IMR-90 (cell line): ENCODE results near the gene SEMA6A. TPM values are rescaled to one million over a fixed set of nuclear protein-coding genes. Genes with fewer than 3 reads are reported as not detected.

ENCODE experiments used
- ATAC-seq: fragments of 200-7000 bp; cut with Tn5 transposase; 2 replicates; pipeline ENCODE4 v1.9.1; 2020; ENCODE audit warnings: low read depth, mild to moderate bottlenecking, moderate library complexity
- BruUV-seq: library from RNA; stranded (reverse); fragments of 400-500 nt; replicated peaks from 2 replicates; lab custom pipeline; 2021; lab: Mats Ljungman, UMichigan
- CTCF ChIA-PET: fragments of 300-600 bp; formaldehyde crosslinking; extraction: SDS; loops from one replicate; lab custom pipeline; 2021; ENCODE audit warnings: antibody characterized with exemption; lab: Yijun Ruan, JAX
- POLR2A ChIA-PET: fragments of 300-600 bp; sonication (Branson Sonifier 250); formaldehyde crosslinking; loops from one replicate; lab custom pipeline; 2022; ENCODE audit warnings: antibody characterized with exemption; ENCODE audit not compliant: unreplicated experiment; lab: Charles Lee
- DNase-seq: peaks from one replicate; pipeline ENCODE4 v3.0.0; 2013
- H2AFZ ChIP-seq: replicated peaks from 2 replicates; pipeline ENCODE3; 2013; ENCODE audit warnings: low read length, mild to moderate bottlenecking; ENCODE audit not compliant: poor library complexity
- H2AK5ac ChIP-seq: 2 replicates; pipeline ENCODE4 v1.6.1; 2013; ENCODE audit warnings: low read depth, low read length, inconsistent platforms
- H2AK9ac ChIP-seq: replicated peaks from 2 replicates; pipeline ENCODE3; 2013; ENCODE audit warnings: mild to moderate bottlenecking, low read depth, low read length, moderate library complexity; ENCODE audit not compliant: poor library complexity
- H2BK120ac ChIP-seq: 2 replicates; pipeline ENCODE4 v1.6.1; 2013; ENCODE audit warnings: low read depth, low read length, inconsistent platforms
- H2BK15ac ChIP-seq: 3 replicates; pipeline ENCODE4 v1.6.1; 2013; ENCODE audit warnings: low read depth, low read length, inconsistent platforms
- H2BK20ac ChIP-seq: 2 replicates; pipeline ENCODE4 v1.6.1; 2013; ENCODE audit warnings: low read depth, mild to moderate bottlenecking, inconsistent platforms, low read length, moderate library complexity
- H2BK5ac ChIP-seq: 2 replicates; pipeline ENCODE4 v1.6.1; 2013; ENCODE audit warnings: mild to moderate bottlenecking, low read depth, low read length, inconsistent platforms; ENCODE audit not compliant: poor library complexity, severe bottlenecking
- H3K14ac ChIP-seq: replicated peaks from 2 replicates; pipeline ENCODE4 v1.6.1; 2013; ENCODE audit warnings: low read depth, low read length, inconsistent platforms
- H3K18ac ChIP-seq: 2 replicates; pipeline ENCODE4 v1.6.1; 2013; ENCODE audit warnings: low read depth, low read length, control low read depth
- H3K23ac ChIP-seq: 2 replicates; pipeline ENCODE4 v1.6.1; 2013; ENCODE audit warnings: low read depth, low read length, inconsistent platforms
- H3K27ac ChIP-seq: 2 replicates; pipeline ENCODE4 v1.5.1; 2013; ENCODE audit warnings: mild to moderate bottlenecking, control low read depth, low read length; ENCODE audit not compliant: insufficient read depth
- H3K27me3 ChIP-seq: 2 replicates; pipeline ENCODE4 v1.6.1; 2013; ENCODE audit warnings: low read length; ENCODE audit not compliant: control insufficient read depth, insufficient read depth
- H3K36me3 ChIP-seq: 2 replicates; pipeline ENCODE4 v1.6.1; 2013; ENCODE audit warnings: low read length, mixed read lengths; ENCODE audit not compliant: control insufficient read depth, insufficient read depth
- H3K4ac ChIP-seq: 2 replicates; pipeline ENCODE4 v1.6.1; 2013; ENCODE audit warnings: low read depth, low read length, inconsistent platforms
- H3K4me1 ChIP-seq: 2 replicates; pipeline ENCODE4 v1.6.1; 2013; ENCODE audit warnings: low read length, mixed read lengths; ENCODE audit not compliant: control insufficient read depth, insufficient read depth
- H3K4me2 ChIP-seq: 2 replicates; pipeline ENCODE4 v1.6.1; 2013; ENCODE audit warnings: low read depth, mild to moderate bottlenecking, control low read depth, low read length, moderate library complexity
- H3K4me3 ChIP-seq: 2 replicates; pipeline ENCODE4 v1.5.1; 2013; ENCODE audit warnings: low read depth, mild to moderate bottlenecking, control low read depth, low read length, moderate library complexity; ENCODE audit not compliant: insufficient read depth
- H3K56ac ChIP-seq: 2 replicates; pipeline ENCODE4 v1.6.1; 2013; ENCODE audit warnings: low read length, inconsistent platforms; ENCODE audit not compliant: insufficient read depth; ENCODE audit errors: extremely low read depth
- H3K79me1 ChIP-seq, 2 experiments: 2 replicates each; pipeline ENCODE4 v1.6.1; 2013; ENCODE audit warnings: low read length in 2 of 2, inconsistent platforms in 1 of 2, low read depth in 1 of 2
- H3K9ac ChIP-seq: 2 replicates; pipeline ENCODE4 v1.6.1; 2013; ENCODE audit warnings: low read depth, low read length, control low read depth
- H3K9me1 ChIP-seq: 2 replicates; pipeline ENCODE4 v1.6.1; 2013; ENCODE audit warnings: low read length, inconsistent platforms; ENCODE audit not compliant: insufficient read depth
- H3K9me3 ChIP-seq: 2 replicates; pipeline ENCODE4 v1.6.1; 2013; ENCODE audit warnings: low read length; ENCODE audit not compliant: control insufficient read depth, insufficient read depth
- H4K20me1 ChIP-seq: 2 replicates; pipeline ENCODE4 v1.6.1; 2013; ENCODE audit warnings: low read length, inconsistent platforms; ENCODE audit not compliant: insufficient read depth
- H4K5ac ChIP-seq: 2 replicates; pipeline ENCODE4 v1.6.1; 2013; ENCODE audit warnings: mild to moderate bottlenecking, low read depth, low read length, control low read depth
- H4K8ac ChIP-seq, 2 experiments: 2 replicates each; pipeline ENCODE4 v1.6.1; 2013; ENCODE audit warnings: low read depth in 2 of 2, low read length in 2 of 2, control low read depth in 1 of 2, inconsistent platforms in 1 of 2
- H4K91ac ChIP-seq: 2 replicates; pipeline ENCODE4 v1.6.1; 2013; ENCODE audit warnings: low read depth, low read length, inconsistent platforms; ENCODE audit not compliant: insufficient read depth
- BHLHE40 ChIP-seq: fragments of 150-350 bp; IDR thresholded peaks from 2 replicates; pipeline ENCODE4 v1.6.1; 2016; ENCODE audit warnings: mild to moderate bottlenecking, low read depth, low read length
- CEBPB ChIP-seq: IDR thresholded peaks from 2 replicates; pipeline ENCODE4 v1.6.1; 2012; ENCODE audit warnings: low read depth, low read length, improper control_type of control experiment
- CHD1 ChIP-seq: IDR thresholded peaks from 2 replicates; pipeline ENCODE4 v1.6.1; 2012; ENCODE audit warnings: low read depth, low read length, improper control_type of control experiment
- FOS ChIP-seq: fragments of 150-350 bp; IDR thresholded peaks from 2 replicates; pipeline ENCODE4 v1.6.1; 2016; ENCODE audit warnings: low read depth, low read length
- MAFK ChIP-seq: IDR thresholded peaks from 2 replicates; pipeline ENCODE4 v1.6.1; 2012; ENCODE audit warnings: low read depth, low read length, improper control_type of control experiment
- MAZ ChIP-seq: IDR thresholded peaks from 2 replicates; pipeline ENCODE4 v1.6.1; 2012; ENCODE audit warnings: low read depth, mild to moderate bottlenecking, low read length, improper control_type of control experiment, moderate library complexity, borderline replicate concordance
- MXI1 ChIP-seq: IDR thresholded peaks from 2 replicates; pipeline ENCODE4 v1.6.1; 2012; ENCODE audit warnings: low read depth, mild to moderate bottlenecking, low read length, moderate library complexity, borderline replicate concordance
- NFE2L2 ChIP-seq: fragments of 150-350 bp; IDR thresholded peaks from 2 replicates; pipeline ENCODE4 v1.6.1; 2016; ENCODE audit warnings: low read depth, mild to moderate bottlenecking, low read length
- POLR2A ChIP-seq: IDR thresholded peaks from 2 replicates; pipeline ENCODE4 v1.6.1; 2012; ENCODE audit warnings: mild to moderate bottlenecking, low read depth, low read length
- RAD21 ChIP-seq: IDR thresholded peaks from 2 replicates; pipeline ENCODE4 v1.6.1; 2012; ENCODE audit warnings: low read length, improper control_type of control experiment
- RCOR1 ChIP-seq: IDR thresholded peaks from 2 replicates; pipeline ENCODE4 v1.6.1; 2012; ENCODE audit warnings: mild to moderate bottlenecking, low read length, improper control_type of control experiment; ENCODE audit not compliant: insufficient replicate concordance
- RFX5 ChIP-seq: IDR thresholded peaks from 2 replicates; pipeline ENCODE4 v1.8.0; 2012; ENCODE audit warnings: low read depth, mild to moderate bottlenecking, low read length, moderate library complexity
- SMC3 ChIP-seq: fragments of 150-350 bp; IDR thresholded peaks from 2 replicates; pipeline ENCODE4 v1.6.1; 2016; ENCODE audit warnings: low read depth, mild to moderate bottlenecking, antibody characterized with exemption, low read length, moderate library complexity
- WGBS, 2 experiments: methylation state at CpG; one replicate each; pipeline versions ENCODE4 v1.1.5 to v1.1.7; 2013; ENCODE audit warnings: missing lambda C conversion rate in 2 of 2; ENCODE audit not compliant: insufficient read length in 1 of 2; ENCODE audit errors: extremely low coverage in 2 of 2; 5-methylcytosine and 5-hydroxymethylcytosine counted together
- dilution Hi-C: fragments of 300-500 bp; cut with HindIII; formaldehyde crosslinking; loops from one replicate; pipeline ENCODE4 v1.14.3; 2018; ENCODE audit warnings: low sequenced_read_pairs; ENCODE audit not compliant: unreplicated experiment
- in situ Hi-C: fragments of 300-500 bp; cut with MboI; formaldehyde crosslinking; loops from 3 replicates; pipeline ENCODE4 v1.14.3; 2019; ENCODE audit warnings: low sequenced_read_pairs, inconsistent platforms, mixed read lengths
- intact Hi-C: fragments of 100-400 bp; cut with micrococcal nuclease; formaldehyde crosslinking; loops from 2 replicates; pipeline ENCODE4 v1.10.0; 2022
- polyA plus RNA-seq, 3 experiments: library from polyadenylated mRNA; depleted of rRNA; stranded (reverse); fragments of >200 nt; gene quantifications; 2 replicates each; pipeline ENCODE4 v1.2.3, GENCODE V29; 2012; ENCODE audit warnings: low replicate concordance in 1 of 3
- total RNA-seq: library from RNA; depleted of rRNA; stranded (reverse); fragments of >200 nt; gene quantifications from 2 replicates; pipeline ENCODE4 v1.2.3, GENCODE V29; 2012
- TF ChIP-seq, protein P1 (sequence below): fragments of 150-350 bp; IDR thresholded peaks from 2 replicates; pipeline ENCODE4 v1.6.1; 2017; ENCODE audit warnings: mild to moderate bottlenecking, antibody characterized with exemption, low read length, low read depth
- TF ChIP-seq, protein P2 (sequence below): fragments of 150-350 bp; IDR thresholded peaks from 2 replicates; pipeline ENCODE4 v1.6.1; 2016; ENCODE audit warnings: low read depth, mild to moderate bottlenecking, low read length, moderate library complexity, borderline replicate concordance
- TF ChIP-seq, protein P3 (sequence below): conservative IDR thresholded peaks from 2 replicates; pipeline ENCODE4 v1.5.1; 2012; ENCODE audit warnings: mild to moderate bottlenecking, low read depth, low read length, improper control_type of control experiment

Gene SEMA6A
- total and polyA plus RNA-seq, 2 of the 4 experiments (the other 2 are of a cell fraction), result 0.27 to 0.36 TPM

DNA sequence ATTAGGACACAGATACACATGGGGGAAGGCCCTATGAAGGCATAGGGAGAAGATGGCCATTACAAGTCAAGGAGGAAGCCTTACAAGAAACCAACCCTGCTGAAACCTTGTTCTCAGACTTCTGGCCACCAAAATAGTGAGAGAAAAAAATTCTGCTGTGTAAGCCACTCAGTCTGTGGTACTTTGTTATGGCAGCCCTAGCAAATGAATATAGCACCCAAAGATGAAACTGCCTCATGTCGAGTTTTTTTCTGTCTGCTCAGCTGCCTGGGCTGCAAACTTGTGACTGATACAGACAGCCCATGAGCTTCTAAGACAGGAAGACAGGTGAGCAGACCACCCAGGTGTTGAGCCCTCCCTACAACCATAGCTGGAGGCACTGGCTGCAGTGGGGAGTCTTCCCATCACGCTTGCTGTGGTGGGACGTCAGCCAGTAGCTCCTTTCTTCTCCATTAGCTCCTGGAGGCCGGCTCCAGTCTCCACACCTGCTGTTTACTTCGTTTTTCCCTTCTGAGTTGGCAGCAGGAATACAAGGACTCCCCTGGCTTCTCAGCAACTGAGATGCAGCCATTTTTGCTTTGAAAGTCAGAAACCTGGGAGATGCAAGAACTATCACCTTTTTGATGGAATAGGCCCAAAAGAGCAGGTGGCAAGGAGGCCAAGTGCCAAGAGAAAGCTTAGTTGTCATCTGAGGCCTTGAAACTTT lies 164.9 kb downstream of the SEMA6A start:
- no peak overlapping the region for H2BK120ac ChIP-seq
- BruUV-seq, result no TSS peak
- H3K4me1 ChIP-seq, result no peaks in the 10 kb centered on the region
- no peak overlapping the region for H3K14ac ChIP-seq
- H2BK15ac ChIP-seq, result no peak overlapping the region
- H3K79me1 ChIP-seq, result no peaks in the 10 kb centered on the region
- H3K9ac ChIP-seq, result no peak overlapping the region
- in situ Hi-C loops, result no loop called here
- no peaks in the 10 kb centered on the region for H3K9me3 ChIP-seq
- H3K9me1 ChIP-seq, result no peaks in the 10 kb centered on the region
- TF ChIP-seq CHD1, result no peak
- no peak for TF ChIP-seq RFX5
- no peak for TF ChIP-seq MAFK
- TF ChIP-seq RAD21, result no peak
- TF ChIP-seq, protein P1, sequence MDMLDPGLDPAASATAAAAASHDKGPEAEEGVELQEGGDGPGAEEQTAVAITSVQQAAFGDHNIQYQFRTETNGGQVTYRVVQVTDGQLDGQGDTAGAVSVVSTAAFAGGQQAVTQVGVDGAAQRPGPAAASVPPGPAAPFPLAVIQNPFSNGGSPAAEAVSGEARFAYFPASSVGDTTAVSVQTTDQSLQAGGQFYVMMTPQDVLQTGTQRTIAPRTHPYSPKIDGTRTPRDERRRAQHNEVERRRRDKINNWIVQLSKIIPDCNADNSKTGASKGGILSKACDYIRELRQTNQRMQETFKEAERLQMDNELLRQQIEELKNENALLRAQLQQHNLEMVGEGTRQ, result no peak
- TF ChIP-seq, protein P2, sequence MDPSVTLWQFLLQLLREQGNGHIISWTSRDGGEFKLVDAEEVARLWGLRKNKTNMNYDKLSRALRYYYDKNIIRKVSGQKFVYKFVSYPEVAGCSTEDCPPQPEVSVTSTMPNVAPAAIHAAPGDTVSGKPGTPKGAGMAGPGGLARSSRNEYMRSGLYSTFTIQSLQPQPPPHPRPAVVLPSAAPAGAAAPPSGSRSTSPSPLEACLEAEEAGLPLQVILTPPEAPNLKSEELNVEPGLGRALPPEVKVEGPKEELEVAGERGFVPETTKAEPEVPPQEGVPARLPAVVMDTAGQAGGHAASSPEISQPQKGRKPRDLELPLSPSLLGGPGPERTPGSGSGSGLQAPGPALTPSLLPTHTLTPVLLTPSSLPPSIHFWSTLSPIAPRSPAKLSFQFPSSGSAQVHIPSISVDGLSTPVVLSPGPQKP, result no peak
- no peak for TF ChIP-seq CEBPB
- TF ChIP-seq MXI1, result no peak
- no peak for TF ChIP-seq BHLHE40
- no peak for TF ChIP-seq POLR2A
- TF ChIP-seq NFE2L2, result no peak
- no peak for TF ChIP-seq SMC3
- no peak for TF ChIP-seq FOS
- no peak for TF ChIP-seq MAZ
- TF ChIP-seq, protein P3, sequence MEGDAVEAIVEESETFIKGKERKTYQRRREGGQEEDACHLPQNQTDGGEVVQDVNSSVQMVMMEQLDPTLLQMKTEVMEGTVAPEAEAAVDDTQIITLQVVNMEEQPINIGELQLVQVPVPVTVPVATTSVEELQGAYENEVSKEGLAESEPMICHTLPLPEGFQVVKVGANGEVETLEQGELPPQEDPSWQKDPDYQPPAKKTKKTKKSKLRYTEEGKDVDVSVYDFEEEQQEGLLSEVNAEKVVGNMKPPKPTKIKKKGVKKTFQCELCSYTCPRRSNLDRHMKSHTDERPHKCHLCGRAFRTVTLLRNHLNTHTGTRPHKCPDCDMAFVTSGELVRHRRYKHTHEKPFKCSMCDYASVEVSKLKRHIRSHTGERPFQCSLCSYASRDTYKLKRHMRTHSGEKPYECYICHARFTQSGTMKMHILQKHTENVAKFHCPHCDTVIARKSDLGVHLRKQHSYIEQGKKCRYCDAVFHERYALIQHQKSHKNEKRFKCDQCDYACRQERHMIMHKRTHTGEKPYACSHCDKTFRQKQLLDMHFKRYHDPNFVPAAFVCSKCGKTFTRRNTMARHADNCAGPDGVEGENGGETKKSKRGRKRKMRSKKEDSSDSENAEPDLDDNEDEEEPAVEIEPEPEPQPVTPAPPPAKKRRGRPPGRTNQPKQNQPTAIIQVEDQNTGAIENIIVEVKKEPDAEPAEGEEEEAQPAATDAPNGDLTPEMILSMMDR, result no peak
- no peak for TF ChIP-seq RCOR1
- no peak overlapping the region for H4K91ac ChIP-seq
- no peak overlapping the region for H3K56ac ChIP-seq
- no peak overlapping the region for H2BK5ac ChIP-seq
- DNase-seq (no peak), ATAC-seq (no peak)
- no peaks in the 10 kb centered on the region for H4K20me1 ChIP-seq
- intact Hi-C loops, result no loop called here
- no peak overlapping the region for H4K5ac ChIP-seq
- H2AFZ ChIP-seq, result no peak overlapping the region
- no peak overlapping the region for H2AK9ac ChIP-seq
- no peak overlapping the region for H3K4me3 ChIP-seq
- no peak overlapping the region for H3K18ac ChIP-seq
- dilution Hi-C loops, result no loop called here
- H3K27me3 ChIP-seq, result no peaks in the 10 kb centered on the region
- ChIA-PET CTCF (no interaction called here), POLR2A (no interaction called here)
- H2BK20ac ChIP-seq, result no peak overlapping the region
- no peak overlapping the region for H3K4me2 ChIP-seq
- WGBS, 2 experiments, result 83% methylated on average over 1 of the region's 5 CpGs; no CpG with 5 or more reads in 1 of the 2 experiments
- no peak overlapping the region for H3K23ac ChIP-seq
- H3K36me3 ChIP-seq, result no peaks in the 10 kb centered on the region
- H2AK5ac ChIP-seq, result no peak overlapping the region
- H4K8ac ChIP-seq, result no peak overlapping the region
- H3K27ac ChIP-seq, result no peak overlapping the region
- H3K4ac ChIP-seq, result no peak overlapping the region
